ENCODE data around the gene DCUN1D1. TPM values are rescaled to one million over a fixed set of nuclear protein-coding genes. Genes with fewer than 3 reads are reported as not detected.

The DCUN1D1 gene
- total RNA-seq, 6 experiments from 2014 or later, result 15.7 to 41.5 (median 31.9) TPM

DNA sequence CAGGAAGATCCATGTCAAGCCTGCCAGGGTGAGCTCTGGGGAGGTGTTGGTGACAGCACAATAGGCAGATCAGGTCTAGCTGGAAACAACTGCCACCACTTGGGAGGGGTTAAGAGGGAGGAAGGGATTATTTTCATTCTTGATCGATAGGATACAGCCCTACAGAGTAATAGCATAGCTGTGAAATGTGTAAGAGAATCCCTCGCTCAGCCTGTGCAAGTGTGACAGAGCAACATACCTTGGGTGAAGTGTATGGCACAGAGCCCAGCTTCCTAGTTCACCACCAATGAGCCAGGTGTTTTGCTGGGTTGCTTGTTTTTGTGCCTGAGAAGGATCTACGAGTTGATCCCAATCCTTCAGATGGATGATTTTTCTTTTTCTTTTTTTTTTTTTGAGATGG is 9.2 kb upstream of the DCUN1D1 start:
- intact Hi-C loops (cut with DNase I), result no loop called here
- Histone ChIP-seq H3K9me3 (no peaks in the 10 kb centered on the region), H3K4me1 (no peaks in the 10 kb centered on the region), H3K36me3 (no peaks in the 10 kb centered on the region), H3K27me3 (no peaks in the 10 kb centered on the region), H3K27ac (no peak overlapping the region), H3K4me3 (no peak overlapping the region)
- WGBS (ENCODE audit: insufficient coverage, low coverage, low lambda C conversion rate, missing lambda C conversion rate), result 79% methylated on average over 2 of the region's 3 CpGs
- TF ChIP-seq POLR2A (IDR thresholded peaks at IDR 0.05), result no peak
- TF ChIP-seq, protein P1, sequence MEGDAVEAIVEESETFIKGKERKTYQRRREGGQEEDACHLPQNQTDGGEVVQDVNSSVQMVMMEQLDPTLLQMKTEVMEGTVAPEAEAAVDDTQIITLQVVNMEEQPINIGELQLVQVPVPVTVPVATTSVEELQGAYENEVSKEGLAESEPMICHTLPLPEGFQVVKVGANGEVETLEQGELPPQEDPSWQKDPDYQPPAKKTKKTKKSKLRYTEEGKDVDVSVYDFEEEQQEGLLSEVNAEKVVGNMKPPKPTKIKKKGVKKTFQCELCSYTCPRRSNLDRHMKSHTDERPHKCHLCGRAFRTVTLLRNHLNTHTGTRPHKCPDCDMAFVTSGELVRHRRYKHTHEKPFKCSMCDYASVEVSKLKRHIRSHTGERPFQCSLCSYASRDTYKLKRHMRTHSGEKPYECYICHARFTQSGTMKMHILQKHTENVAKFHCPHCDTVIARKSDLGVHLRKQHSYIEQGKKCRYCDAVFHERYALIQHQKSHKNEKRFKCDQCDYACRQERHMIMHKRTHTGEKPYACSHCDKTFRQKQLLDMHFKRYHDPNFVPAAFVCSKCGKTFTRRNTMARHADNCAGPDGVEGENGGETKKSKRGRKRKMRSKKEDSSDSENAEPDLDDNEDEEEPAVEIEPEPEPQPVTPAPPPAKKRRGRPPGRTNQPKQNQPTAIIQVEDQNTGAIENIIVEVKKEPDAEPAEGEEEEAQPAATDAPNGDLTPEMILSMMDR (IDR thresholded peaks at IDR 0.05), result no peak
- DNase-seq, result no peak
- no peak for ATAC-seq

- intact Hi-C loops (cut with DNase I), result no loop called here
- ATAC-seq (no peak), DNase-seq (no peak)
- Histone ChIP-seq H3K27me3 (no peaks in the 10 kb centered on the region), H3K9me3 (no peaks in the 10 kb centered on the region), H3K27ac (no peak overlapping the region), H3K4me3 (no peak overlapping the region), H3K36me3 (no peaks in the 10 kb centered on the region), H3K4me1 (peaks cover 0 to 12% (median 3%) of the 10 kb centered on the region in 4 donors)
- TF ChIP-seq POLR2A (IDR thresholded peaks at IDR 0.05), result no peak
- TF ChIP-seq, protein P1 (IDR thresholded peaks at IDR 0.05), result no peak
- 60% methylated on average over 1 of the region's 6 CpGs for WGBS (ENCODE audit: insufficient coverage, low coverage, low lambda C conversion rate, missing lambda C conversion rate)
These were observed 5.7 kb upstream of the DCUN1D1 start for GRCh38 chr3:182986021-182986420.

DNA sequence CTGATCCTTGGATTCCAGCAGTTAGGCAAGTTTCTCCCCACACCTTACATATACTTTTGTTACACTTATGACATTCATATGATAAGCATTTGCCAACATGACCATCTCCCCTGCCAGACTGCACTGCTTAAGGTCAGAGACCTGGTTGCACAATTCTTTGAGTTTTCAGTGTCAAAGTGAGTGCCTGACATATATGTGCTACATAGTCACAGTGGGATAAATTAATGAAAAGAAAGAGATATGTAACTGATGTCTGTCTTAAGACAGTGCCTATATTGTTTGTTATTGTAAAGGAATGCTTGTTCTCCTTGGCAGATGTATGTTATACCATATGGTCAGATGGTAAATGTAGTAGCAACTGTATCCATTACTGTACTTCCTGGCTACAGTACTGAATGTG is 3.5 kb upstream of the DCUN1D1 start:
- H3K9me3 ChIP-seq, result no peaks in the 10 kb centered on the region
- H3K4me3 ChIP-seq, result no peak overlapping the region
- no peaks in the 10 kb centered on the region for H3K36me3 ChIP-seq
- TF ChIP-seq, protein P1 (IDR thresholded peaks at IDR 0.05), result no peak
- no peak for TF ChIP-seq POLR2A (IDR thresholded peaks at IDR 0.05)
- DNase-seq, result no peak
- H3K4me1 ChIP-seq, result peaks cover 0 to 17% (median 4%) of the 10 kb centered on the region in 4 donors
- no peak overlapping the region for H3K27ac ChIP-seq
- intact Hi-C loops (cut with DNase I), result no loop called here
- ATAC-seq, result peak; percentile 35 to 62 (median 48)
- H3K27me3 ChIP-seq, result no peaks in the 10 kb centered on the region

DNA sequence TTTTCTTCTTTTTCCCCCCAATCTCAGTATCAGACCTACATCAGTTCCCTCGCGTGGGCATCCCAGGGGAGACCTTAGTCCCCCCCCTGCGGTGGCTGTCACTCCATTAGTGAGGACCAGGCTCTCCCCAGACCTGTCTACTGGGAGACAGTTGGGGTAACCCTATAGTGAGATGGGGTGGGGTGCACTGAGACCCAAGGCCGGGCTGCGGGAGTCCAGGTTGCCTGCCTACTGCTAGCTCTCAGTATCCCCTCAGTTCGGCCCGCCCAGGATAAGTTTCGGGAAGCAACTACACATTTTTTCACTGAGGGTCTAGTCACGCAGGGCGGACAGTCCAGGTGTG is 671 bp upstream of the DCUN1D1 start:
- ATAC-seq, result no peak
- no peak for DNase-seq
- Histone ChIP-seq H3K4me1 (peaks cover 0 to 22% (median 8%) of the 10 kb centered on the region in 4 donors), H3K9me3 (no peaks in the 10 kb centered on the region), H3K4me3 (peak overlapping the region; percentile 89 to 95 (median 92)), H3K27me3 (no peaks in the 10 kb centered on the region), H3K36me3 (no peaks in the 10 kb centered on the region), H3K27ac (peak overlapping the region in 2 of 3 donors; percentile 47 to 78)
- TF ChIP-seq, protein P1 (IDR thresholded peaks at IDR 0.05), result no peak
- no peak for TF ChIP-seq POLR2A (IDR thresholded peaks at IDR 0.05)
- WGBS (ENCODE audit: insufficient coverage, low coverage, low lambda C conversion rate, missing lambda C conversion rate), result 68% methylated on average over 8 of the region's 10 CpGs
- intact Hi-C loops (cut with DNase I), result no loop called here

- Histone ChIP-seq H3K9me3 (no peaks in the 10 kb centered on the region), H3K4me3 (peak overlapping the region; percentile 89 to 95 (median 92)), H3K27me3 (no peaks in the 10 kb centered on the region), H3K27ac (peak overlapping the region; percentile 78 to 85 (median 80)), H3K36me3 (no peaks in the 10 kb centered on the region), H3K4me1 (peaks cover 0 to 29% (median 8%) of the 10 kb centered on the region in 4 donors)
- TF ChIP-seq, protein P1 (IDR thresholded peaks at IDR 0.05), result no peak
- TF ChIP-seq POLR2A (IDR thresholded peaks at IDR 0.05), result no peak
- DNase-seq (peak in 2 of 3 donors; percentile 49 to 63), ATAC-seq (peak; percentile 27 to 39 (median 30))
- 0% methylated on average over 10 of the region's 29 CpGs for WGBS (ENCODE audit: insufficient coverage, low coverage, low lambda C conversion rate, missing lambda C conversion rate)
- intact Hi-C loops (cut with DNase I), result no loop called here
These were observed 605 bp downstream of the DCUN1D1 start for GRCh38 chr3:182979674-182980191.
